ENCODE results near the gene NSRP1.
"Not testable (repeated sequence)": the region's sequence is repeated elsewhere in the genome, so short reads cannot be mapped to it uniquely, and the experiment has no call there.

NSRP1 gene

GRCh38 chr17:30093463-30094147 is 23.0 kb upstream of the NSRP1 start:
- H3K4me3 ChIP-seq (ENCODE audit: low read length), result no peak overlapping the region
- H3K36me3 ChIP-seq (ENCODE audit: control insufficient read depth, insufficient read depth, low read length, severe bottlenecking), result no peaks in the 10 kb centered on the region
- no peaks in the 10 kb centered on the region for H3K27me3 ChIP-seq (replicated peaks; ENCODE audit: control insufficient read depth, insufficient read depth, low read length)
- H3K9ac ChIP-seq (ENCODE audit: low read length), result no peak overlapping the region
- DNase-seq (ENCODE audit: low read depth), result peak; percentile 86
- H3K4me1 ChIP-seq (ENCODE audit: control insufficient read depth, insufficient read depth, low read length), result peaks cover 25% of the 10 kb centered on the region
- H3K9me3 ChIP-seq (ENCODE audit: control insufficient read depth, low read length), result no peaks in the 10 kb centered on the region

- H3K9me3 ChIP-seq (ENCODE audit: control insufficient read depth, low read length), result no peaks in the 10 kb centered on the region
- no peaks in the 10 kb centered on the region for H3K27me3 ChIP-seq (replicated peaks; ENCODE audit: control insufficient read depth, insufficient read depth, low read length)
- no peak overlapping the region for H3K9ac ChIP-seq (ENCODE audit: low read length)
- no peaks in the 10 kb centered on the region for H3K36me3 ChIP-seq (ENCODE audit: control insufficient read depth, insufficient read depth, low read length, severe bottlenecking)
- peaks cover 25% of the 10 kb centered on the region for H3K4me1 ChIP-seq (ENCODE audit: control insufficient read depth, insufficient read depth, low read length)
- no peak overlapping the region for H3K4me3 ChIP-seq (ENCODE audit: low read length)
- peak; percentile 91 for DNase-seq (ENCODE audit: low read depth)
Observed at GRCh38 chr17:30095507-30096244, 20.9 kb upstream of the NSRP1 start.

DNA sequence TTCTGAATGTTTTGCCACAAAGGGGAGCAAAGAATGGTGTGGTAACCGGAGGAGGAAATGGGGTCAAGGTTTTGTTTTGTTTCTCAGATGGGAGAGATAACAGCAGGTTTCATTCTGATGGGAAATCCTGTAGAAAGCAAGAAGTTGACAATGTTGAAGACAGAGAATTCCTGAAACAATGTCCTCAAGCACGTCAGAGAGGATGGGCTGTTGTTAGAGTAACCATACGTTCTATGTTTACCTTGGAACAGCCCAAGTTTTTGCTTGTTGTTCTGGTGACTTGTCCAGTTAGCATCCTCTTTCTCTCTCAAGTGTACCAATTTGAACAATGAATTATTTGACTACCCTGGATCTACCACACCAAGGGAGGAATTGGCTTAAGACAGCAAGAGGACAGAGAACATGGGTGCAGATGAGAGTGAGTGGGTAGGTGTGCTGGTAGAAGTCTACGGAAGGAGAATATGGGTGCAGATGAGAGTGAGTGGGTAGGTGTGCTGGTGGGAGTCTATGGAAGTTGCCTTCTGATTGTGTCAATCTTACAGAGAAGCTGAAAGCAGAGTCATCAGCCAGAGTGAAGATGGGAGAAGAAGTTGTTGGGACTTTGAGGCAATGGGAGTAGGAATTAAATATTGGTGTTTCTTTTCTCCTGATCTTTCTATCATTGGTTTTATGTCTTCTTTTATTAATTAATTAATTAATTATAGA is 14.8 kb upstream of the NSRP1 start:
- DNase-seq (ENCODE audit: low read depth), result no peak
- H3K4me1 ChIP-seq (ENCODE audit: control insufficient read depth, insufficient read depth, low read length), result peaks cover 3% of the 10 kb centered on the region
- H3K9me3 ChIP-seq (ENCODE audit: control insufficient read depth, low read length), result no peaks in the 10 kb centered on the region
- peaks cover 3% of the 10 kb centered on the region for H3K27me3 ChIP-seq (replicated peaks; ENCODE audit: control insufficient read depth, insufficient read depth, low read length)
- H3K4me3 ChIP-seq (ENCODE audit: low read length), result no peak overlapping the region
- H3K9ac ChIP-seq (ENCODE audit: low read length), result no peak overlapping the region
- no peaks in the 10 kb centered on the region for H3K36me3 ChIP-seq (ENCODE audit: control insufficient read depth, insufficient read depth, low read length, severe bottlenecking)

DNA sequence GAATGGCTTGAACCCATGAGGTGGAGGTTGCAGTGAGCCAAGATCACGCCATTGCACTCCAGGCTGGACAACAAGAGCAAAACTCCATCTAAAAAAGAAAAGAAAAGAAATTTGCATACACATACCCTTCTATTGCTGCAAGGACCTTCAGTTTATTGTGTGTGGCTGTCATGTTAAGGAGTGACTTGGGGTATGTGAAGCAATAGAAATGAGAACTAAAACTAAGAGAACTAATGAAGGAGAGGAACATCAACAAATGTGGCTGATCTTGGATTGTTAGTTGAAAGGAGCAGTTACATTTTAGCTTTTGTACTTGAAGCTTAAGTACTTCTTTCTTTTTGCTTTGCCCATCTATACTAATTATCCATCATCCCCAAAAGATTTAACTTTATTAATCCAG is 12.7 kb upstream of the NSRP1 start:
- peaks cover 3% of the 10 kb centered on the region for H3K4me1 ChIP-seq (ENCODE audit: control insufficient read depth, insufficient read depth, low read length)
- DNase-seq (ENCODE audit: low read depth), result no peak
- no peaks in the 10 kb centered on the region for H3K36me3 ChIP-seq (ENCODE audit: control insufficient read depth, insufficient read depth, low read length, severe bottlenecking)
- no peaks in the 10 kb centered on the region for H3K9me3 ChIP-seq (ENCODE audit: control insufficient read depth, low read length)
- peaks cover 3% of the 10 kb centered on the region for H3K27me3 ChIP-seq (replicated peaks; ENCODE audit: control insufficient read depth, insufficient read depth, low read length)
- peak overlapping the region; percentile 59 for H3K9ac ChIP-seq (ENCODE audit: low read length)
- H3K4me3 ChIP-seq (ENCODE audit: low read length), result no peak overlapping the region

DNA sequence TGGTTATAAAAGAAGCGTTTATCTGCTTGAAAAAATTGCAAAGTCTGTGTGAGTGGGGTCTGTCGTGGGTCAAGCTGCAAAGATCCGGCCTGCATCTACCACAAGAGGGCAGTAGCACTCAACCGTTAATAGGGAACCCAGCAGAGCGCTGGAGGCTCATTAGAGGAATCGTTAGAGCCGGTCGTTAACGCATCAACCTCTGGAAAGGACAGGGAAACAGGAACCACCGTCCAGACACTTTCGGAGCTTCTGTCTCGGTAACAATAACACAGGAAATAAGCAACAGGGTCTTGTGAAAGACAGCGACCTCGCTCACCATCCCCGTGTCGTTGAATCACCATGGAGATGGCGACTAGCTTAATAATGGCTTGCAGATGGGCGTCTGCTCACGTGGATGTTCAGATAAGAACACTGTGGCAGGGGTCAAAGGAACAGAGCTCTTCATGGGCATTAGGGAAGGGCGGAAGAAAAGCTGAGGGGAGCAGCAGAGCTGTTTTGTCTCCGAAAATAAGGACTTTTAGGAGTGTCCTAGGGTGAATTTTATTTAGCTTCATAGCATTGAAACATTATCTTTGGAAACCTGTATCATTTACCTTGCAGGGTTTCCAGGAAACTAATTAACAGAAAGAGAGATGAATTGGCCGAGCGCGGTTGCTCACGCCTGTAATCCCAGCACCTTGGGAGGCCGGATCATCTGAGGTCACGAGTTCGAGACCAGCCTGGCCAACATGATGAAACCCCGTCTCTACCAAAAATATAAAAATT is 11.9 kb upstream of the NSRP1 start:
- Histone ChIP-seq H3K27me3 (replicated peaks; ENCODE audit: control insufficient read depth, insufficient read depth, low read length) (peaks cover 3% of the 10 kb centered on the region), H3K4me1 (ENCODE audit: control insufficient read depth, insufficient read depth, low read length) (peaks cover 3% of the 10 kb centered on the region), H3K9me3 (ENCODE audit: control insufficient read depth, low read length) (no peaks in the 10 kb centered on the region), H3K36me3 (ENCODE audit: control insufficient read depth, insufficient read depth, low read length, severe bottlenecking) (no peaks in the 10 kb centered on the region), H3K9ac (ENCODE audit: low read length) (peak overlapping the region; percentile 59), H3K4me3 (ENCODE audit: low read length) (peak overlapping the region; percentile 80)
- peak; percentile 94 for DNase-seq (ENCODE audit: low read depth)

- Histone ChIP-seq H3K9me3 (ENCODE audit: control insufficient read depth, low read length) (no peaks in the 10 kb centered on the region), H3K9ac (ENCODE audit: low read length) (no peak overlapping the region), H3K4me1 (ENCODE audit: control insufficient read depth, insufficient read depth, low read length) (peaks cover 2% of the 10 kb centered on the region), H3K4me3 (ENCODE audit: low read length) (no peak overlapping the region), H3K27me3 (replicated peaks; ENCODE audit: control insufficient read depth, insufficient read depth, low read length) (no peaks in the 10 kb centered on the region), H3K36me3 (ENCODE audit: control insufficient read depth, insufficient read depth, low read length, severe bottlenecking) (no peaks in the 10 kb centered on the region)
- DNase-seq (ENCODE audit: low read depth), result no peak
Observed at GRCh38 chr17:30112794-30113193, 3.8 kb upstream of the NSRP1 start.

GRCh38 chr17:30113213-30113612 is 3.4 kb upstream of the NSRP1 start:
- Histone ChIP-seq H3K4me3 (ENCODE audit: low read length) (no peak overlapping the region), H3K9me3 (ENCODE audit: control insufficient read depth, low read length) (no peaks in the 10 kb centered on the region), H3K4me1 (ENCODE audit: control insufficient read depth, insufficient read depth, low read length) (peaks cover 6% of the 10 kb centered on the region), H3K9ac (ENCODE audit: low read length) (no peak overlapping the region), H3K36me3 (ENCODE audit: control insufficient read depth, insufficient read depth, low read length, severe bottlenecking) (no peaks in the 10 kb centered on the region), H3K27me3 (replicated peaks; ENCODE audit: control insufficient read depth, insufficient read depth, low read length) (no peaks in the 10 kb centered on the region)
- no peak for DNase-seq (ENCODE audit: low read depth)

GRCh38 chr17:30116345-30116660 is 313 bp upstream of the NSRP1 start:
- peak overlapping the region; percentile 95 for H3K4me3 ChIP-seq (ENCODE audit: low read length)
- no peaks in the 10 kb centered on the region for H3K9me3 ChIP-seq (ENCODE audit: control insufficient read depth, low read length)
- peaks cover 17% of the 10 kb centered on the region for H3K4me1 ChIP-seq (ENCODE audit: control insufficient read depth, insufficient read depth, low read length)
- H3K27me3 ChIP-seq (replicated peaks; ENCODE audit: control insufficient read depth, insufficient read depth, low read length), result no peaks in the 10 kb centered on the region
- H3K9ac ChIP-seq (ENCODE audit: low read length), result peak overlapping the region; percentile 98
- no peak for DNase-seq (ENCODE audit: low read depth)
- H3K36me3 ChIP-seq (ENCODE audit: control insufficient read depth, insufficient read depth, low read length, severe bottlenecking), result peaks cover 15% of the 10 kb centered on the region

DNA sequence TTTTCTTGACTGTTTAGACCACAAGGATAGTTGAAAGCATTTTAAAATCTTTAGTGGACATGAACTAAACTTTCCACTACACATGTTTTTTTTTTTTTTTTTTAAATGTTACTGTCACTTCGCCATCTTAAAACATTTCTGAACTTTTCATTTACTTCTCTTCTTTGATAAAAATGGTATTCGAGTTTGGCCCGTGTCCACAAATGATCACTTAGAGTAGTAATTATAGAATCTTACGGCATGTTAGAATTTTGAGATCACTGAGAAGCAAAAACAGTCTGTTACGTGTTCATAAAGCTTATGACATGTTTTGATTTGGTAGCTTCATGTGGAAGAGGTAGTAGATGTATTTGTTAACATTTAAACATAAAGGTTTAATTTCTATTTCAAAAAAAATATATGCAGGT is 1.1 kb downstream of the NSRP1 start:
- DNase-seq (ENCODE audit: low read depth), result peak; percentile 42
- peaks cover 17% of the 10 kb centered on the region for H3K4me1 ChIP-seq (ENCODE audit: control insufficient read depth, insufficient read depth, low read length)
- peaks cover 17% of the 10 kb centered on the region for H3K36me3 ChIP-seq (ENCODE audit: control insufficient read depth, insufficient read depth, low read length, severe bottlenecking)
- no peaks in the 10 kb centered on the region for H3K27me3 ChIP-seq (replicated peaks; ENCODE audit: control insufficient read depth, insufficient read depth, low read length)
- peak overlapping the region; percentile 95 for H3K4me3 ChIP-seq (ENCODE audit: low read length)
- no peaks in the 10 kb centered on the region for H3K9me3 ChIP-seq (ENCODE audit: control insufficient read depth, low read length)
- peak overlapping the region; percentile 98 for H3K9ac ChIP-seq (ENCODE audit: low read length)

GRCh38 chr17:30118635-30119034 is 2.0 kb downstream of the NSRP1 start:
- Histone ChIP-seq H3K4me3 (ENCODE audit: low read length) (peak overlapping the region; percentile 95), H3K36me3 (ENCODE audit: control insufficient read depth, insufficient read depth, low read length, severe bottlenecking) (peaks cover 19% of the 10 kb centered on the region), H3K4me1 (ENCODE audit: control insufficient read depth, insufficient read depth, low read length) (peaks cover 17% of the 10 kb centered on the region), H3K9ac (ENCODE audit: low read length) (peak overlapping the region; percentile 98)
- H3K9me3 ChIP-seq (ENCODE audit: control insufficient read depth, low read length); DNase-seq (ENCODE audit: low read depth); H3K27me3 ChIP-seq (replicated peaks; ENCODE audit: control insufficient read depth, insufficient read depth, low read length): not testable (repeated sequence)

- no peaks in the 10 kb centered on the region for H3K9me3 ChIP-seq (ENCODE audit: control insufficient read depth, low read length)
- peaks cover 46% of the 10 kb centered on the region for H3K36me3 ChIP-seq (ENCODE audit: control insufficient read depth, insufficient read depth, low read length, severe bottlenecking)
- no peak overlapping the region for H3K4me3 ChIP-seq (ENCODE audit: low read length)
- peak overlapping the region; percentile 0 for H3K9ac ChIP-seq (ENCODE audit: low read length)
- peaks cover 18% of the 10 kb centered on the region for H3K4me1 ChIP-seq (ENCODE audit: control insufficient read depth, insufficient read depth, low read length)
- no peak for DNase-seq (ENCODE audit: low read depth)
- no peaks in the 10 kb centered on the region for H3K27me3 ChIP-seq (replicated peaks; ENCODE audit: control insufficient read depth, insufficient read depth, low read length)
Observed at GRCh38 chr17:30124273-30124796, 7.7 kb downstream of the NSRP1 start.
